Urothelium cell line (cell line): ENCODE data around the gene SPON1.
"Not testable (repeated sequence)": the region's sequence is repeated elsewhere in the genome, so short reads cannot be mapped to it uniquely, and the experiment has no call there.

Experiments
- DNase-seq: peaks from one replicate; pipeline ENCODE4 v3.0.0; 2011; ENCODE audit warnings: low spot score, mixed read lengths
- FAIRE-seq: peaks from 2 replicates; lab custom pipeline; 2011; peaks lifted over from hg19 to GRCh38; lab: Jason Lieb, UNC

SPON1 gene

DNA sequence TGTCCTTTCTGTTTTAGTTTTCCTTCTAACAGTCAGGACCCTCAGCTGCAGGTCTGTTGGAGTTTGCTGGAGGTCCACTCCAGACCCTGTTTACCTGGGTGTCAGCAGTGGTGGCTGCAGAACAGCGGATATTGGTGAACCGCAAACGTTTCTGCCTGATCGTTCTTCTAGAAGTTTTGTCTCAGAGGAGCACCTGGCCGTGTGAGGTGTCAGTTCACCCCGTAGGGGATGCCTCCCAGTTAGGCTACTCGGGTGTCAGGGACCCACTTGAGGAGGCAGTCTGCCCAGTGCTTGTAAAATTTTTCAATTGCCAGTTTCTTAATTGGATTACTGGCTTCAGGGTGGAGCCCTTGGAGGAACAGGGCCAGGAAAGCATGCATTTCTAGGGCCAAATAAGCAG lies 211.2 kb downstream of the SPON1 start:
- not testable (repeated sequence) for DNase-seq, FAIRE-seq

GRCh38 chr11:14179116-14179820 lies 216.7 kb downstream of the SPON1 start:
- DNase-seq (no peak), FAIRE-seq (no peak)

- no peak for DNase-seq
- no peak for FAIRE-seq
Measured at GRCh38 chr11:14181121-14181520, 218.6 kb downstream of the SPON1 start.

- DNase-seq (no peak), FAIRE-seq (no peak)
Measured at GRCh38 chr11:14182833-14183364, 220.4 kb downstream of the SPON1 start.

DNA sequence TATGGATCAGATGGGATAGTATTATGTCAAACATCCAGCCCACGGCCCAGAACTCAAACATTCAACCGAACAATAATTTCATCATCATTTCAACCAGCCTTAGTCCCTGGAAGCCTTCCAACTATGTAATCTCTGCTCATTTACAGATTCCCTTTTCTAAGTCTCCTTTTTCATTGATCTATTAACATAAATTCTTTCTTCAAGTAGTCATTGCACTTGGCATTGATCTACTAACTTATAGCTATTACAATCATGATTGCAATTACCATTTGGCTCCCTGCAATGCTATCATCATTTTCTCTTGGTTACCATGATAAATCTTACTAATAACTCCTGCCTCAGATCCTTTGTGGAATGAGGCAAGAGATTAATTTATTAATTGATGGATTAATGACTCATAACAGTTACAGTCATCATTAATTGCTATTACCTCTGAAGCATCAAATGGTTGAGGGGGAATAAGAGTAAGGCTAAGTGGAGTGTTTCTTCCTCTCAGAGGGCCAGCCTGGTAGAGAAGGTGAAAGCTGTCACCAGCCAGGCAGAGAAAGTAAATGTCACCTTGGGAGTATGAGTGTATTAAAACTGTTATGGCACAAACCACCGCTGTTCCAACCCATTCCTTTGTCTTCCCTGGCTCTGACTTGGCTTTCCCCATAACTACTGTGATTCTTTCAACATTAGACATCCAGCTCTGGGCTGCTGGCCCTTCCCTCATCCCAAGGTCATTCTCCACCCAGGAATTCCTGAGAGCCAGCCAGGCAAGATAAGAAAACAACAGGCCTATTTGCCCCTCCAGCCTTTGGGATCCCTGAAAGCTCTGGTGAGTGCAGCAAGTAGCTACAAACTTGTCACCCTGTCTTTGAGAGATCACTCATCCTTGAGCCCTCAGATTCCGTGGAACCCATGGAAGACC lies 221.8 kb downstream of the SPON1 start:
- DNase-seq (no peak), FAIRE-seq (no peak)

DNA sequence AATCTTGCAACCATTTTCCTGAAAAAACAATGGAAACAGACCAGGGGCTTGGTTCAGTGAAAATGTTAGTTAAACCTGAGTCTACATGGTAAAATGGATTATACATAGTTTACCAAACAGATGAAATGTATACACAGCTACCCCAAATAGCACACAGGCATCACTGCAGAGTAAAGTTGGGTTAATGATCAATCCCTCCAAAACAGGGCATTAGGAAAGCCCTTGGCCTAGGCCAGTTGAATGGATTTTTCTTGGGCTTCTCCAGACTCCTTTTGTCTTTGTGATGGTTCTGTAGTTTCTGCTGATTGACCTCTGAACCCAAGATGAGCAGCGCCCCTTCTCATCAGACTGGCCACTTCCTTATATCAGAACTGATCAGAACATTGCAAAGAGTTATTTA lies 222.9 kb downstream of the SPON1 start:
- FAIRE-seq, result no peak
- DNase-seq, result no peak

DNA sequence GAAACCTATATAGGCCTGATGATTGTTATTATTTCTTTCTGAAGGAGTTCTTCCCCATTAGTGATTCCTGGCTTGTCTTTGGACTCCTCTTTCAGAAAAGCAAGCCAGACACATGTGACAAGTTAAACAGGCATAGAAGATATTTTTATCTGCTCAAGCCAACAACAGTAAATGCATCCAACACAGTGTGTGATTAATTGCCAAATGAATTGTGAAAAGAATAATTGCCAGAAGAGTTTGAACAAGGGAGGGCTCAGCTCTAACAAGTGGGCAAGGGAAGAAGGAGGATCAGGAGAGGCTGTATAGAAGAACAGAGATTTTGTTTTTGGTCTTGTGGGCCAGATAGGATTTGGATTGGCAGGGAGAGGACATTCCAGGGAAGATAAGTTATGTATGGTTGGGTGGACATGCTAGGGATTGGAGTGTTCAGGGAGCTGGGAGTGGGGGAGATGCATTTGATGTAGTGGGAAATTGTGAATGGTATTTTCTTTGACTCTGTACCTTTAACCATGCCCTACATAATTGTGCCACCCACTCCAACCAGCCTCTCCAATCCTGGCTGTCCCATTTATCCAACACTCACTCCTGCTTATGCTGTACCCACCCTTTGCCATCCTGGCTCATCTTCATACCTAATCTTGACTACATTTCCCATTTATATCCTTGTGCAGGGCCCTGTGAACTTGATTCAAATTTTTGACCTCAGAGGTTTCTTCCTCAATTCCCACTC lies 223.7 kb downstream of the SPON1 start:
- DNase-seq (no peak), FAIRE-seq (no peak)

DNA sequence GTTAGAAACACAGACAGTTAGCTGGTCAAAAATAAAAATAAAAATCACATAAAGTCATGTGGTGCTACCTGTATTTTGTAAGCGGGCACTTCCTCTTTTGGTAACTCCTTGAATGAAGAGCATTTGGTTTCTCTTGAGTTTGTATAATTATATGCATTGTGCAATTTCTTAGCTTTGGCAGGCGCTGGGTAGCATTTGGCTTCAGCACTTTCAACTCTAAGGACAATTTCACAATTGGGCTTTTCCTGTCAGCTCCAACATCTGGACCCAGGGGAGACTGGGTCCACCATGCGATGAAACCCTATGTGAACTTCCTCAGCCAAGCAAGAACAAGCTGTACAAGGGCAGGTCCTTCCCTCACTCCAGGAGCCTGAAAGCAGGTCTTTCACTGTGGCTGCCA lies 227.4 kb downstream of the SPON1 start:
- DNase-seq, result no peak
- FAIRE-seq, result no peak

DNA sequence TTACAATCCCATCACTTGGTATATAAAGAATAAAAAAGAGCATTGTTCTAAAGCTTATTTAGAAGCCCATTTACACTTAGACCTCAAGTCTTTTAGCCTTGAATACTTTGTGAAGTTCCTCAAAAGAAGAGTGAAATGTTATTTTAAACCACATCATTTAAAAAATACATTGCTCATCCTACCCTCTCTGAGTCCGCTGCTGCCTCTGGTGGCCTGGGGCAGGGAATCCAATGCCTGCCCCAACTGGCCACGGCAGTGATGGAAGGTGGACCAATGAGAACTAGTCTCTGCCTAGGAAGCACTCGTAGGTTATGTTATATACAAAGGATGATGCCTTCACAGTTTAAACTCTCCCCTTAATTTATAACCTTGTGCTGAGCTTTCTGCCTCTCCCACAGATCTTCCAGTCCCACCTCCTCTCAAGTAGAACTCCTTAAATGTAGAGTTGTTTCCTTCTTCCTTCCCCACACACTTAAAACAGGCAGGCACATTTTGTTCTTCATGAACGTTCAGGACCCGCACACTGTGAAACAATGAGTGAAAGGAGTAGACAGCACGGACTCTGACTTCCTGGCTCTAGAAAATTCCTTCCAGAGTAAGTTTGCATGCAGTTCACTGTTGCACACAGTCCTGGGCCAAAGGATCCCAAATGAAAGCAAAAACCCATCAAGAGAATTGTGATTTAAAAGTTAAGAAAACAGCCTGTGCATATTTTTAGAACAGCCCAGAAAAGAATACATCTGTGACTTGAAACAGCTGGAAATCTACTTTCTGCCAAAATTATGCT lies 228.7 kb downstream of the SPON1 start:
- FAIRE-seq (no peak), DNase-seq (no peak)

- FAIRE-seq, result no peak
Measured at GRCh38 chr11:14193644-14194043, 231.1 kb downstream of the SPON1 start.

DNA sequence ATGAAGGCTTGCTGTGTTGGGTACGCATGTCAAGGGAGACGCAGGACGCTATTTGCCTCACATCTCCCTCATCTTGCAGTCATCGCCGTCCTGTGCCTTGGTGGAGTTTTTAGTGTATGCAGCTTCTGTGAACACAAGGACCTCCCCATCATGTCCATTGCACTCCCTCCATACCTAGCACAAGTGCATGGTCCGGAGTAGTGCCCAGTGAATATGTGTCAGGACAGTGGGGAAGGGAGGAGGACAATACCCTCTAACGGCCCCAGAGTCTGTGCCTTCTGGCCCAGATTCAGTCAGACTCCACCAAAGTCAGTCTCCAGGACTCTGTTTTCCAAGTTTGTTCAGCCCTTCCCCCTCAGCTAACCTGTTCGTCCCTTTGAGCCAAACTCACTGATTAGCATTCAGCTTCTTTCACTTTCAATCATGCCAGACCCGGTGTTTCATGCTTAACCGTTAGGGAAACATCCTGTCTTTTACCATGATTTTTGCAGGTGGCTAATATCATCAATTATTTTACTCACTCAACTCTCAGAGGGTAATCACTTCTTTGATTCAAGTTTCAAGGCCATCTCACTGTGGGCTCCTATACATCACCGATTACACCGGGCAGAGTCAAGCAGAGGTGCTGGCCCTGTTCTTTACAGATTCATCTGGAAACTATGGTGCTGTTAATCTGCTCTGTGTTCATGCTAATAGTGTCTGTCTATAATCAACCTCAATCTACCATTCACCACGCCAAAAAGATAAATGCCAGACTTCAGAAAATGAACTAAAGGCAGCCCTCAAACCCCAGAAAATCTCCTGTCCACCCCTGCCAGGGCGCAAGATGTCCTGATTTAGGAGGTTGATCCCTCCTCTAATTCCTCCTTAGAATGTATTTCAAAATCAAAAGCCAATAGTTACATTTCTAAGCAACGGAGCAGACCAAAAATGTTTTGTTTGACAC lies 240.0 kb downstream of the SPON1 start:
- no peak for DNase-seq
- peak; percentile 20 for FAIRE-seq

More at GRCh38 chr11:14193644-14194043, 231.1 kb downstream of the SPON1 start:
- no peak for DNase-seq

GRCh38 chr11:14203321-14203720 lies 240.8 kb downstream of the SPON1 start:
- no peak for FAIRE-seq
- DNase-seq, result no peak

DNA sequence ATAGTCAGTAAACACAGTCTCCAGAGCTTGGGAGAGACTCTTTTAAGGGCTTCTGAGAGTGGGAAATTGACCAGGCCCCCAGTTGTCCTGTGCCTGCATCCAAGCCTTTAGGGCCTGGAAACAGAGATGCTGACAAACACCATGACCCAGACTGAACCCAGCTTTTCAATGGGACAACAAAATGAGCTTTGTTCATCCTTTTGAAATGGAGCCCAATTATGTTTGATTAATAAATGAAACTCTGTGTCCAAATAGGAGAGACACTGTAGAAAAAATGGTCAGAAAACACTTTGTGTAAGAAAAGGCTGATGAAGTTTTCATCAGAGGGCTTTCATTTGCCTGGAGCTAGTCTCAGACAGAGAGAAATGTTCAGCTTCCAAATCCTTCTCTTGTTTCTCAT lies 250.5 kb downstream of the SPON1 start:
- FAIRE-seq, result no peak
- no peak for DNase-seq

DNA sequence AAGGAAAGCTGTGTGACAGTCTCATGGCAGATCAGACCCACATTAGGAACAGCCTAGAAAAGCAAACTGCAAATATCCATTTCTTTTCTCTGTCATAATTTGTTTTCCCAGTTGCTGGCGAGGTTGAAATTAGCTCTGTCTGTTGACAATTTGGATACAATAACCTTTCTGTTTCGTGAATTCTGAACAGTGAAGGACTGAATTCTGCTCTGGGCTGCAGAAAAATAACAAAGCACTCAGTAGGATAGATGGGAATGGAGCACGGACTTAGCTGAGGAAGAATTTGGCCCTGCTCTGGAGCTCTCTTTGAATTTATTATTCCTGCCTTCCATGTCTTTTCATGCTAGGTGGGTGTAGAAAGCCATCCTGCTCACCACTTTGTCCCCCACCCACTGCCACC lies 256.2 kb downstream of the SPON1 start:
- FAIRE-seq, result no peak

GRCh38 chr11:14223636-14224288 lies 261.2 kb downstream of the SPON1 start:
- no peak for FAIRE-seq
- DNase-seq, result no peak

More for the DNA sequence above, 256.2 kb downstream of the SPON1 start:
- no peak for DNase-seq

DNA sequence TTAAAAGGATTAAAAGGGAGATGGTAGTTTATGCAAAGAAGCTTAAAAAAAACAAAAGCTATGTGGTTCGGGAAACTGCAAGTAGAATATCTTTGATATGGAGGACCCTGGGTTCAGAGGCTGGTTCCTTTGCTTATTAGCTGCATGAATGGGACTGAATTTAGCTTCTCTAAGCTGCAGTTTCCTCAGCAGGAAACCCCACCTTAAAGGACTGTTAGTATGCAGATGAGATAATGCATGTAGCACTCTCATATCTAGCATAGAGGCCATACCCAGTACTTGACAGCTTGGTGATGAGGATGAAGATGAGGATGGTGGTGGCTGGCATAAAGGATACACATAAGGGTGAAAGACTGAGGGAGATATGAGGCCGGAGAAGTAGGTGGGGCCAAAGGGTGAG lies 261.9 kb downstream of the SPON1 start:
- DNase-seq (no peak), FAIRE-seq (no peak)

DNA sequence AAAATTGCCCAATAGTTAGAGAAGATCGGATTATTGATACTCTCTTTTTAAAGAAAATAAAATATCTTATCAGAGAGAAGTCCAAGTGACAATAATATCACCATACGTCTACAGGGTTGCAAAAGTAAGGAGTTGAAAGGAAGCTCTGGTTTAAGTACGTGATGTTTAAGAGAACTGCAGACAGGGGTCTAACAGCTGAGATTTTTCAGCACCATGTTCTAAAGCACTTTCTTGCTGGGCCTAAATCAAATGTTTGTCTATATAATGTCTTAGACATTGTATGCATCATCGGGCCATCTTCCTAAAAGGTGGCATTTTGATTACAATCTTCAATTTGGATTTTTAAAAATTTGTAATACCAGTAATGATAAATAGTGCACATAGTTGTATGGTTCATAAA lies 263.1 kb downstream of the SPON1 start:
- FAIRE-seq (no peak), DNase-seq (no peak)

DNA sequence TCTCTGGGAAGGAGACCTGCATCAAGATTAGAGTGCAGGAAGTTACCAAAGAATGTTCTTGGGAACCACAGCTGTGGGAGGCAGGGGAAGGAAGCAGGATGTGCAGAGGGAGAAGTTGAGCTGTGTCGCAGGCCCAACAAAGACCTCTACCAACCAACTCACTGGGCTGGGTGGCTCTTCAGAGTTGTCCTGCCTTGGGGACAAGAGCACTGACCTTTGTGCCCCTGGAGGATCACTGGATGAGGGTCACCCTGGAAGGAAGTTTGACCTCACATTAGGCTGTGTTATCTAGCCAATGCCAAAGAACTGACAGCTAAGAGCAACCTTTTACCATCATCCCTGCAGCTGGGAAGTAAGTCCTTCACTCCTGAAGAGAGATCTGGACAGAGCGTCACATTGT lies 265.8 kb downstream of the SPON1 start:
- DNase-seq (no peak), FAIRE-seq (no peak)

DNA sequence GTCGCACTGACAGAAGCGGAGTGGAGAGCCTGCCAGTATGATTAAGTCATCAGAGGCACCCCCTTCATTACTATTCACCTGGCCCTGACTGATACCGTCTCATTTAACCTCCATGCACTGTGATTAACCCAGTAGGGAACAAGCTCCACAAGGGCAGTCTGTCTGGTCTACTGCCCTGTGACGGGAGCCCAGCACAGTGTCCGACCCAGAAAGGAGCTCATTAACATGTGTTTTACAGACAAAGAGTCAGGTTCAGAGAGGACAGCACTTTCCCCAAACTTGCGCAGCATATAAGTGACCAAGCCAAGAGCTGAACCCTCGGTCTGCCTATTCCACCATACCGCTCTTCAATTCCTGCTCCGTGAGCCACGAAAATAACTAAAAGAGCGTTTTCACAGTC lies 266.9 kb downstream of the SPON1 start:
- DNase-seq, result no peak
- no peak for FAIRE-seq
